Measurements from ENCODE around the gene DLGAP1.

The DLGAP1 gene

GRCh38 chr18:3848316-3848715 lies 606.8 kb downstream of the DLGAP1 start:
- DNase-seq, result no peak

DNA sequence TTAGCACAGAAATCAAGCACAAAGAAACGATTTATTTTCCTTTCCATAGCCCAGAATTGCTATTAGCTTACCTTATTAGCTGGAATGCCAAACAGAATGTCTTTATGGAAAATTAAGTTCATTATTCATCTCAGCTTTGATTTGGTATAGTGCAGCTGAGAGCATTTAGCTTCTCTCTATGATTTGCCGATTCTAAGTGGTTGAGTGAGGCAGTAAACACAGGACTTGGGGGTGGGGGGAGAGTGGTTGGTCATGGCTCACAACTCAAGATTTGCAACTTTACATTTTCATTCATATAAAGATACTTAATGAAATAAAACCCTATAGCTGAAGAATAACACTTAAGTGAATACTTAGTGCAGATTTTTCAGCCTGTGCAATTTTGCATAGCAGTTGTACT lies 609.9 kb downstream of the DLGAP1 start:
- DNase-seq, result no peak

DNA sequence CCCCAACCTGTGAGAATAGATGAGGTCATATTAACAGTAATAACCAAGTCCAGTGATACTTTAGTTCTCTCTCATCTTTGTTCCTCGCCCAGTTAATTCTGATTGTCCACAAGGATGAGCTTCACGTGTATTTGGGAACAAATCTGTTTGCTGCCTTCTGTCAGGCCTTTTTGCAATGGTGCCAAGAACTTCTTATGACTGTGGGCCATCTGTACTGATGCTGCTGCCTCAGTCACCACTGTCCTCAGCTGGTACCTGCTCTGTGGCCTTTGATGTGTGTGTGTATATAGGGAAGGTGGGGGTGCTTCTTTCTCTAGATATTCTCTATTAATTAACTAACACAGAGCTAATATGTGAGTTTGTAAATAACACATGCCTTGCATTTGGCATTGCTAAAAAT lies 612.3 kb downstream of the DLGAP1 start:
- no peak for DNase-seq

- no peak for DNase-seq
Measured at GRCh38 chr18:3840766-3841165, 614.3 kb downstream of the DLGAP1 start.

DNA sequence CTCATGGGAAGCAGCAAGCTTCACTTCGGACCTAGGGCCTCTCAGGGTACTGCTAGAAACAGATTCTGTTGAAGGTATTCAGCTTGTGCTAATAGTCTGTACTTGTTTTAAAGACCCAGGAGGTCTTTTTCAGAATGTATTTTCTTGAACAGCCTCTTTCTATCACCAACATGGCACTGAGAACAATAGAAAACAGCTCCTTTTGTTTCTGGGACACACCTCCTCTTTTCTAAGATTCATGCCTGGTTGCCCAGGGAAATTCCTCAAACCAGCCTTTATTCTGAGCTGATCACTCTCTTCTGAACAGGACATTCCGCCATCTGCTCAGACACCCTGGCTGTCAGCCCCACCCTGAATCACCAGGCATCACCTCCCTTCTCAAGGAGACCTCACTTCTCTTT lies 615.5 kb downstream of the DLGAP1 start:
- DNase-seq, result no peak

DNA sequence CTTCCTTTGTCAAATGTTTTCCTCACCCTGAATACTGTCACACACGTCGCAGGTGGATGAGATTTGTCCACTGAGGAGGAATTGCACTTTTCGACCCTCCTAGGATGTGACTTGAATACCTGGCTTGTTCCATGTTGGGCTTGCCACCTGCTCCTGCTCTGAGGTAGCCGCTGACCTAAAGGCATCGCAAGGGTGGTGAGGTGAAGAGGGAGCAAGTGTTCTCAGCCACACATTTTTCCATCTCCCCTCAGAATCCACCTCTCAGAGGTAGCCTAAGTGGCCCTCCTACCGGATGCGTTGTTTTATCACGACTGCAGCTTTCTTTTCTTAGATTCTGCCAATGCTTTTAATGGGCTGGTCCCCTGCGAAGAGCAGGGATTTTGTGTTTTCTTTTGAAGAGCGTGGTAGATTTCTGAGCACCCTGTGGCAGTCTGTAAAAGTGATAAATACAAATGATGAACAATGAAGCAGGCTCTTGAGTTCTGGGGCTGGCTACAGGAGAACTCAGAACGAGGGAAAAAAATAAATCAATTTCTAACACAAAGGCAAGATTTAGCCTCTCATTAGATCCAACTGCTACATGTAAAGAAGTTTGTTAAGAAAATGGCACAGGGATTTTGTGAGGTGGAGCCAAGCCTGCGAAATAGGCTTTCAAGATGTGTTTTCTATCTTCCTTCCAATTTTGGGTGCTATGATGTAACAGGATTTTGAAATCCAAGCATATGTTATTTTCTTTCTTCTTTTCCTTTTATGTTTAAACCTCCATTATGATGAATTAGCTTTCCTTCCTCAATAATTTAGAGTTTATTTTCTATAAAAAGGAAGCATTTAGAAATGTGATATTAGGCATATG lies 618.4 kb downstream of the DLGAP1 start:
- no peak for DNase-seq

GRCh38 chr18:3832025-3832638 lies 623.0 kb downstream of the DLGAP1 start:
- no peak for DNase-seq

GRCh38 chr18:3830604-3831003 lies 624.5 kb downstream of the DLGAP1 start:
- DNase-seq, result no peak

- DNase-seq, result no peak
Measured at GRCh38 chr18:3827236-3827845, 627.8 kb downstream of the DLGAP1 start.

DNA sequence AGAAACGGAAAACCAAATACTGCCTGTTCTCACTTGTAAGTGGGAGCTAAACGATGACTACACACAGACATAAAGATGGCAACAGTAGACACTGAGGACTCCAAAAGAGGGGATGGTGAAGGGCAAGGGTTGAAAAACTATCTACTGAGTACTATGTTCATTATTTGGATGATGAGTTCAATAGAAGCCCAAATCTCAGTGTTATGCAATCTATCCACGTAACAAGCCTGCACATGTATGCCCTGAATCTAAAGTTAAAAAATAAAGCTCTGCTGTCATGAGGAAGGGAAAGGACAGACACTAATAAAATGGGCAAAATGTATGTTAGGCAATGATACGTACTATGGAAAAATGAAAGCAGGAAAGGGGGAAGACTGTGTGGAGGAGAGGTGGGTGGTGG lies 629.1 kb downstream of the DLGAP1 start:
- DNase-seq, result no peak

- no peak for DNase-seq
Measured at GRCh38 chr18:3824101-3824500, 631.0 kb downstream of the DLGAP1 start.

DNA sequence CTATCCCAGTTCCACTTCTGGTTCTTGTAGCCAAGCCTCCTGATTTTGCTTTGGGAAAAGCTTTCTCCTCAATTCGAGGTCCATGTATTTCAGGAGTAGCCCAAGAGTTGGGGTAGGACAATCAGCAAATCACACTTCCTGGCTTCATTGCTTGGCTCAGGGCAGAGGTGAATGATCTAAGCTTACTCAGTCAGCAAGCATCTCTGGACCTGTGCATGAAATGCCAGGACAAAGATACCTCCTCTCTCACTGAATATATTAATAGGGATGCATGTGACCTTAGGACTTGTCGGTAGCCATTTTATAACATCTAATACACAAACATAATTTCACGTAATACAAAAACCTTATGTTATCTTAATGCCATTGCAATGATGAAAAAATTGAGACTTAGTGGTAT lies 632.0 kb downstream of the DLGAP1 start:
- DNase-seq, result no peak

DNA sequence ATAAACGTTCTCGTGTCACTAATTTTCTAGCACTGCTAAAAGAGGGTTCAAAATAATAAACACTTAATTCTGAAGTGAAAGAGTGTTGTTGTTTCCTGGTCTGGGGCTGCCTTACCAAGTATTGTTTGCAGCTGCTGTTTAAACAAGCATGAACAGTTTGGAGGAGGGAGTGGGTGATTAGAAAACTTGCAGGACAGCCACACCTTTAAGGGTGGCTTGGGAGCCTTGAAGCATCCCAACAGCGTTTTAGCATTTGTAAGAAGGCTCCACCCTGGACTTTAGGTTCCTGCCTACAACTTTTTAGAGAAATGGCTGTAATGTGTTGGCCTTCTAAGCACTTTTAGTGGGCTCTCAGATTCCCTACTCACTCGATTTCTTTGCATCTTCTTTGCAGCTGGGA lies 633.6 kb downstream of the DLGAP1 start:
- no peak for DNase-seq

DNA sequence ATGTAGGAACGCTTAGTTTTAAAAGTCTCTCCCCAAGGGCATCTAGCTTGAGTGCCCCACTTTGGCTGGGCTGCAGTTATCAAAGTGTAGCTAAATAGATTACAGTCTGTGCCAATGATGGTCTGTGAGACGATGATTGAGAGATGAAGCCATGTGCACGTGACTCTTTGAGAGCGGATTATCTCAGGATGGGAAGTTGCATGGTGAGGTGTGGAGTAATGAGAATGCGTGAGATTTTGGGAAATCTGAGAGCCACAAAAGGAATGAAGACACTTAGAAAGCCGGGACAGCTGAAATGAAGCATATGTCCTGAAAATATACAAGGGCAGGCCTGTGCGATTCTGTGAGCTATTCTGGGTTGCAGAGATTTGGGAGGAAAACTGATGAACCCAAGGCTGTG lies 635.1 kb downstream of the DLGAP1 start:
- no peak for DNase-seq

- no peak for DNase-seq
Measured at GRCh38 chr18:3816610-3817363, 638.3 kb downstream of the DLGAP1 start.

GRCh38 chr18:3815991-3816390 lies 639.1 kb downstream of the DLGAP1 start:
- no peak for DNase-seq

- no peak for DNase-seq
Measured at GRCh38 chr18:3814816-3815215, 640.3 kb downstream of the DLGAP1 start.

GRCh38 chr18:3810296-3810695 lies 644.8 kb downstream of the DLGAP1 start:
- DNase-seq, result no peak

DNA sequence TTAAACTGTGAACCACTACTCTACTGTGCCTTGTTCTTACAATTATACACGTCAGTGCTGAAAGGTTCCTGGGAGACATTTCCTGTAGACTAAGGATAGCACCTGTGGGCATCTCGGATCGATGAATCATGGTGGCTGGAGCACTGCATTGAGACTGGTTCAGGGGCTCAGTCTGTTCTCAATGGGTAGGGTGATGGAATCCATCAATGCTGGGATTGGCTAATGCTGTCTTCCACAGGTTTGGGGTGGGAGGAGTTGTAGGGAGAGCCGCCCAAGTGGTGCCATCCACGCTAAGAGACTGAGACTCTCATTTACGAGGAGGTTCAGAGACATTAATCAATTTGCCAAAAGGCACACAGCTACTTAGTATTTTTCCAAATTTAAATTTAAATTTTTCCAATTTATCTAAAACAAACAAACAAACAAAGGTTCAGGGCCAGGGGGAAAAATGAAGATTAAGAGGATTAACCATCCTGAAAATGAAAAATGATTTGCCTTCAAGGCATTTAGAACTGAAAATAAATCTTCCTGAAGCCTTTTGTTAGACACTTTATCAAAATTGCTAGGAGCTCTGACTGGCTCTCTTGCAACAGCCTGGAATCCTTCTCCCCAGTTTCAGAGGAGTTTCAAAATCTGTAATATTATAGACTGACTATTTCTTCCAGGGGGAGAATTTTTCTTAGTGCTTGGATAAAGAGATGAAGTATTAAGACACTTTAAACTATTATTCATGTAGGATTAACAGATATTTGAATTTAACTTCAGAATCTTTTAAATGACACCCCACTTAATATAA lies 645.9 kb downstream of the DLGAP1 start:
- DNase-seq, result no peak

DNA sequence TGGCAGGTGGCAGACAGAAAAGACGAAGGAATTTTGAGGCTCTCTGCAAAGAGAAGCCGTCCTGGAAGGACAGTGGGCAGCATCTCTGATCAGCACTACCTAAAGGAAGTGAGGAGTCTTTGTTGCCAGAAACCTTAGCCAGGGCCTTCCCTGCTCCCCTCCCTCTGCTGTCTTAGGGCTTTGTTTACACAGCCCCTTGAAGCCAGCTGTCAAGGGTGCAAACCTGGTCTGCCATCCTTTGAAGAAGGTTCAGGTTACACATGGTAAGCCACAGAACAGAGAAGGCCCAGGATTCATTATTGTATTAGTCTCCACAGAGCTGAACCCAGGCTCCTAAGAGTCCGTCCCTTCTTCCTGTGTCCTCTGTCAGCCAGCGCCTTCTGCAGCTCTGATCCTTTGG lies 648.5 kb downstream of the DLGAP1 start:
- no peak for DNase-seq

GRCh38 chr18:3804336-3804735 lies 650.8 kb downstream of the DLGAP1 start:
- no peak for DNase-seq

DNA sequence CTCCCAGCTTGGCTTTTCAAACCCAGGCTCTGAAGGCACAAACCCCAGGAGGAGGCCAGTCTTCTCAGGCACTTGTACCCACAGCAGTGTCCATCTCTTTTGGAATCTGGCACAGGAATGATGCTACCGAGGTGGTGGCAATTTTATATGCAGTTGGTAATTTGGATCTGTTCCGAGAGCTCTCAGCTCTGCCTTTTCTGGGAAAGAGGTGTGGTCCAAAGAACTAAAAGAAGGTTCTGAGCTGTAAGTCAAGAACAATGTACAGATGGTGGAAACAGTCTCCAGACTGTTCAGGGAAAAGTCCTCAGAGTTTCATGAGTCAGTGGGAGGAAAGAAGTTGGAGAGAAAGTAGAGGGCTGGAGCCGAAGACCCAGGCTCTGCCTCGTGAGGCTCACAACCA lies 651.8 kb downstream of the DLGAP1 start:
- DNase-seq, result no peak

GRCh38 chr18:3799515-3799914 lies 655.6 kb downstream of the DLGAP1 start:
- DNase-seq, result no peak
